ENCODE results near the gene MKNK1.

DNA sequence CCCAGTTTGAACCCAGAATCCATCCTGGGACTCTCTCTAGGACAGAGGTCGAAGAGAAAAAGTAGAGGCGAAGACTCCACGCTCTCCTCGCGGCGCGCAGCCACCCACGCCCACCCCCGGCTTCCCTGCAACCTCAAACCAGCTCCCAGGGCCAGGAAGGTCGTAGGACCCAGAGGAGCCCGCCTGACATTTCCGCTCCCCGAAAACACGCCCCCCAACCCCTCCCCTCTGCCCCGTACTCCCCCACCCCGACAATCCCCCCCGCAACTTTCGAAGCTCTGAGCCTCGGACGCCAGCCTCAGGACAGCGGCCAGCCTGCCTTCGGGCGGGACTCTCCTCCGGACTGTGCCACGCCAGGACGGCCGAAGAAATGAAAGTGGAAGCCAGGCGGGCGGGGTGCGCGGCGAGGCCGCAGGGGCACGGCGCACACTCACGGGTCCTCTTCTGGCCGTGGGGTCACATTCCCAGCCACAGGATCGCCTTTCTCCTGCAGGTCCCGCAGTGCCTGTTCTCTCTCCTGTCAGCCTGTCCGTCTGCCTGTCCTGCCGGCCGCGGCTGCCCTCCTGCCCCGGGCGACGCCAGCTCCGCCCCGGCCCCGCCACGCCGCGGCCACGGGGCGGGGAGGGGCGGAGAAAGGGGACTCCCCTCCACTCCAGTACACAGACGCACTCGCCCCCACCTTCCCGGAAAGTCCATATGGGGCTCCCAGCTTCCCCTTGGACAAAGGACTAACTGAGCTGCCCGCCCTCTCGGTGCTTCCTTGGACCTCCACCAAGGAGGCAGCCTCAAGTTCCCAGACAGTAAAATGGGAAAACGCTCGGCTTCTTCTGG is 12.4 kb upstream of the MKNK1 start, which contains the start of gene MOB3C:
- TF ChIP-seq EP300 (IDR thresholded peaks at IDR 0.05; ENCODE audit: borderline replicate concordance in 1 of 2, low read depth in 2 of 2, low read length in 2 of 2) (no peak), POLR2A (IDR thresholded peaks at IDR 0.05; ENCODE audit: control extremely low read depth in 1 of 2, low read depth in 2 of 2, low read length in 2 of 2) (no peak), ZNF274 (IDR thresholded peaks at IDR 0.05; ENCODE audit: borderline replicate concordance, extremely low read depth, low read length) (no peak), BCL11A (IDR thresholded peaks at IDR 0.05; ENCODE audit: low read depth in 2 of 2, low read length in 2 of 2) (no peak), TAF7 (optimal IDR thresholded peaks at IDR 0.05; ENCODE audit: borderline replicate concordance, low read depth, low read length) (no peak), RAD21 (IDR thresholded peaks at IDR 0.05 in 1 of 2, conservative IDR thresholded peaks at IDR 0.05 in 1 of 2; ENCODE audit: low read depth in 2 of 2, low read length in 2 of 2) (no peak), CHD2 (IDR thresholded peaks at IDR 0.05; ENCODE audit: low read length) (no peak), HDAC6 (IDR thresholded peaks at IDR 0.05; ENCODE audit: low read depth, low read length) (no peak)
- TF ChIP-seq, protein P1, sequence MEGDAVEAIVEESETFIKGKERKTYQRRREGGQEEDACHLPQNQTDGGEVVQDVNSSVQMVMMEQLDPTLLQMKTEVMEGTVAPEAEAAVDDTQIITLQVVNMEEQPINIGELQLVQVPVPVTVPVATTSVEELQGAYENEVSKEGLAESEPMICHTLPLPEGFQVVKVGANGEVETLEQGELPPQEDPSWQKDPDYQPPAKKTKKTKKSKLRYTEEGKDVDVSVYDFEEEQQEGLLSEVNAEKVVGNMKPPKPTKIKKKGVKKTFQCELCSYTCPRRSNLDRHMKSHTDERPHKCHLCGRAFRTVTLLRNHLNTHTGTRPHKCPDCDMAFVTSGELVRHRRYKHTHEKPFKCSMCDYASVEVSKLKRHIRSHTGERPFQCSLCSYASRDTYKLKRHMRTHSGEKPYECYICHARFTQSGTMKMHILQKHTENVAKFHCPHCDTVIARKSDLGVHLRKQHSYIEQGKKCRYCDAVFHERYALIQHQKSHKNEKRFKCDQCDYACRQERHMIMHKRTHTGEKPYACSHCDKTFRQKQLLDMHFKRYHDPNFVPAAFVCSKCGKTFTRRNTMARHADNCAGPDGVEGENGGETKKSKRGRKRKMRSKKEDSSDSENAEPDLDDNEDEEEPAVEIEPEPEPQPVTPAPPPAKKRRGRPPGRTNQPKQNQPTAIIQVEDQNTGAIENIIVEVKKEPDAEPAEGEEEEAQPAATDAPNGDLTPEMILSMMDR (IDR thresholded peaks at IDR 0.05; ENCODE audit: control extremely low read depth in 1 of 3, insufficient read depth in 1 of 3, low read depth in 1 of 3, low read length in 3 of 3), result no peak
- TF ChIP-seq, protein P2, sequence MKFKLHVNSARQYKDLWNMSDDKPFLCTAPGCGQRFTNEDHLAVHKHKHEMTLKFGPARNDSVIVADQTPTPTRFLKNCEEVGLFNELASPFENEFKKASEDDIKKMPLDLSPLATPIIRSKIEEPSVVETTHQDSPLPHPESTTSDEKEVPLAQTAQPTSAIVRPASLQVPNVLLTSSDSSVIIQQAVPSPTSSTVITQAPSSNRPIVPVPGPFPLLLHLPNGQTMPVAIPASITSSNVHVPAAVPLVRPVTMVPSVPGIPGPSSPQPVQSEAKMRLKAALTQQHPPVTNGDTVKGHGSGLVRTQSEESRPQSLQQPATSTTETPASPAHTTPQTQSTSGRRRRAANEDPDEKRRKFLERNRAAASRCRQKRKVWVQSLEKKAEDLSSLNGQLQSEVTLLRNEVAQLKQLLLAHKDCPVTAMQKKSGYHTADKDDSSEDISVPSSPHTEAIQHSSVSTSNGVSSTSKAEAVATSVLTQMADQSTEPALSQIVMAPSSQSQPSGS (IDR thresholded peaks at IDR 0.05; ENCODE audit: low read length), result no peak
- TF ChIP-seq, protein P3, sequence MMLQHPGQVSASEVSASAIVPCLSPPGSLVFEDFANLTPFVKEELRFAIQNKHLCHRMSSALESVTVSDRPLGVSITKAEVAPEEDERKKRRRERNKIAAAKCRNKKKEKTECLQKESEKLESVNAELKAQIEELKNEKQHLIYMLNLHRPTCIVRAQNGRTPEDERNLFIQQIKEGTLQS (IDR thresholded peaks at IDR 0.05; ENCODE audit: insufficient read depth, low read depth, low read length), result no peak

All from H1 (cell line).